BE2C (cell line): ENCODE data around the gene NCKAP5L.

ENCODE experiments used
- DNase-seq: peaks from one replicate; pipeline ENCODE4 v3.0.0-alpha.2; 2020
- H3K27me3 ChIP-seq: fragments of 250-450 bp; sonication (Bioruptor Pico); 2 replicates; pipeline ENCODE4 v1.5.1; 2020; ENCODE audit warnings: mild to moderate bottlenecking
- H3K36me3 ChIP-seq: fragments of 250-450 bp; sonication (Bioruptor Pico); 2 replicates; pipeline ENCODE4 v1.5.1; 2020; ENCODE audit warnings: mild to moderate bottlenecking
- H3K4me1 ChIP-seq: fragments of 250-450 bp; sonication (Bioruptor Pico); 2 replicates; pipeline ENCODE4 v1.5.1; 2020
- H3K4me3 ChIP-seq: 2 replicates; pipeline ENCODE4 v1.5.1; 2011; ENCODE audit warnings: low read depth, low read length
- H3K9me3 ChIP-seq: fragments of 250-450 bp; sonication (Bioruptor Pico); 2 replicates; pipeline ENCODE4 v1.5.1; 2020
- CTCF ChIP-seq: IDR thresholded peaks from 2 replicates; pipeline ENCODE4 v1.5.1; 2012; ENCODE audit warnings: mild to moderate bottlenecking, low read depth, low read length

NCKAP5L gene

DNA sequence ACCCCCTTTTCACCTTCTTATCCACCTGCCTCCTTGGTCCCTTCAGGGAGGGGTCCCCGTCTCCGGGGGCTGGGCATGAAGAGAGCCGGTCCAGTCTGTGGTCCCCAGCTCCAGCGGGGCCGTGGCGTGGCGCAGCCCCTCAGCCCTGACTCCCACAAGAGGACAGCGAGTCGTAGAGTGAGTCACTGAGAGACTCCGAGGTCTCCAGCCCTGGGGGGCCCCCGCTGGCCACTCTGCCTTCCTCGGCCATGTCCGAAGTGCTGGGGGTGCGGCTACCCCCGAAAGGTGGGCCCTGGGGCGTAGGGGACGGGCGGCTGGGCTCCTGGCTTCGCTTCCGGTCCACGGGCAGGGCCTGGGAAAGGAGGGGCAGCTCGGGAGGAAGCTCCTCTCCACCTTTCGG, 36.5 kb downstream of the NCKAP5L start:
- TF ChIP-seq CTCF = no peak
- Histone ChIP-seq H3K36me3 (peaks cover 2% of the 10 kb centered on the region; the same call in 1 of the 2 replicates), H3K9me3 (no peaks in the 10 kb centered on the region), H3K4me1 (no peaks in the 10 kb centered on the region), H3K4me3 (no peak overlapping the region), H3K27me3 (no peaks in the 10 kb centered on the region)
- no peak for DNase-seq

GRCh38 chr12:49790741-49791555, 37.3 kb downstream of the NCKAP5L start:
- TF ChIP-seq CTCF = no peak
- no peak for DNase-seq
- Histone ChIP-seq H3K27me3 (no peaks in the 10 kb centered on the region), H3K9me3 (no peaks in the 10 kb centered on the region), H3K4me3 (no peak overlapping the region), H3K36me3 (no peaks in the 10 kb centered on the region; the same call in 1 of the 2 replicates), H3K4me1 (no peaks in the 10 kb centered on the region)

DNA sequence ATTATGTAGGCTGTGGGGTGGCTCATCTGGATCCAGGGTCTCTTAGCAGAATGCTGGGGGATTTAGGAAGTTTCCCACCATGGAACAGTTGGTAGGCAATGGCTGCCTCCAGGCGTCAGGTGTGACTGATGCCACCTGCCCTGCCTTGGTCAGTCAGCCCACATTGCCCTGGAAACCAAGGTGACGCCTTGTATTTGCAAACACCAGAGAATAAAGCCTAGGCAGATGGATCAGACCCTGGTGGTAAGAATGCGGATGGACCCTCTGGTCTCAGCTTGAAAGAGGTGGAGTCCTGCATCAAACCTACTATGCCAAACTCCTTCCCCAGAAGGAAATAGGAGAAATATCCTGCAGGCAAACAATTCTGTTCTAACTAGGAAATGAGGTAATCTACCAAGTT, 38.2 kb downstream of the NCKAP5L start:
- H3K4me1 ChIP-seq = no peaks in the 10 kb centered on the region
- H3K36me3 ChIP-seq = no peaks in the 10 kb centered on the region; the same call in 1 of the 2 replicates
- 0 out of 2 replicates have a peak, but pooled peaks have one; percentile 15 for TF ChIP-seq CTCF
- DNase-seq = no peak
- H3K27me3 ChIP-seq = no peaks in the 10 kb centered on the region
- H3K9me3 ChIP-seq = no peaks in the 10 kb centered on the region
- H3K4me3 ChIP-seq = no peak overlapping the region

- TF ChIP-seq CTCF = no peak
- no peaks in the 10 kb centered on the region for H3K9me3 ChIP-seq
- no peaks in the 10 kb centered on the region for H3K36me3 ChIP-seq
- no peak overlapping the region for H3K4me3 ChIP-seq
- H3K4me1 ChIP-seq = peaks cover 6% of the 10 kb centered on the region
- DNase-seq = no peak
- no peaks in the 10 kb centered on the region for H3K27me3 ChIP-seq
Observed at GRCh38 chr12:49787672-49788071, 40.5 kb downstream of the NCKAP5L start.

- H3K9me3 ChIP-seq = no peaks in the 10 kb centered on the region
- no peaks in the 10 kb centered on the region for H3K27me3 ChIP-seq
- peaks cover 6% of the 10 kb centered on the region for H3K4me1 ChIP-seq
- no peak for TF ChIP-seq CTCF
- no peaks in the 10 kb centered on the region for H3K36me3 ChIP-seq
- no peak overlapping the region for H3K4me3 ChIP-seq
- DNase-seq = no peak
Observed at GRCh38 chr12:49784756-49785409, 43.3 kb downstream of the NCKAP5L start.
